T-helper 17 cell (primary cell): ENCODE measurements around the gene TIFAB. TPM values are rescaled to one million over a fixed set of nuclear protein-coding genes. Genes with fewer than 3 reads are reported as not detected.

Source experiments
- ATAC-seq: fragments of 150-1000 bp; cut with Tn5 transposase; 2 replicates; pipeline ENCODE4 v1.10.0; 2021; ENCODE audit warnings: mild to moderate bottlenecking, moderate library complexity
- DNase-seq, 3 donors: peaks; one replicate each; pipeline versions ENCODE4 v3.0.0 to v3.0.0-alpha.2; 2020 to 2021
- H3K9me3 ChIP-seq: one replicate; pipeline ENCODE4 v1.7.0; 2013; ENCODE audit warnings: low read length, mild to moderate bottlenecking; ENCODE audit not compliant: control insufficient read depth, poor library complexity, severe bottlenecking
- H3K27ac Mint-ChIP-seq: one replicate; pipeline ENCODE4 v1.8.0; 2022; ENCODE audit warnings: mild to moderate bottlenecking, moderate library complexity, mixed read lengths
- H3K27me3 Mint-ChIP-seq: one replicate; pipeline ENCODE4 v1.8.0; 2022; ENCODE audit warnings: mixed read lengths
- H3K36me3 Mint-ChIP-seq: one replicate; pipeline ENCODE4 v1.8.0; 2022; ENCODE audit warnings: low read depth, mixed read lengths
- H3K4me1 Mint-ChIP-seq: one replicate; pipeline ENCODE4 v1.8.0; 2022; ENCODE audit warnings: mild to moderate bottlenecking, mixed read lengths
- H3K4me3 Mint-ChIP-seq: one replicate; pipeline ENCODE4 v1.8.0; 2022; ENCODE audit warnings: mild to moderate bottlenecking, moderate library complexity, mixed read lengths
- total RNA-seq, 4 donors: library from RNA in 2 of 4; stranded (reverse) in 2 of 4; gene quantifications; one replicate each; pipeline ENCODE4 v1.2.3 and lab custom pipeline; 2022 to 2026

The TIFAB gene
- total RNA-seq, 2 donors from 2014 or later, result 0.13 TPM; not detected in 1

DNA sequence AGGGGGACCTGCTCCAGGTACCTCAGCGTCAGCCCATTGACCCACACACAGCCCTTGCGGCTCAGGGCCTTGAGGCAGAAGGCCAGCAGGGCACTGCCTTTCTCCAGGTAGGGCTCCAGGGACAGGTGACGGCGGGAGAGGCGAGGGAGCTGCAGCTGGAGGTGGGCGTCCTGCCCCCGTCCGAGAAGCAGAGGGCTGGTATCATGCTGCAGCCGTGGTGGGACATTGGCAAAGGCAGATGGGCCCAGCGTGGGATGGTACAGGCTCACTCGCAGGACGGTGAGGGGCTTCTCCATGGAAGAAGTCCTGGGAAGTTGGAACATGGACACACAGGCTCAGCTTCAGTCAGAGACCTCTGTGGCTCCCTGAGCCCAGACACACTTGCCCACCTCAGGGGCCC lies 2.5 kb downstream of the TIFAB start:
- no peaks in the 10 kb centered on the region for H3K9me3 ChIP-seq
- Mint-ChIP-seq H3K36me3 (peaks cover 2% of the 10 kb centered on the region), H3K4me3 (no peak overlapping the region), H3K4me1 (no peaks in the 10 kb centered on the region), H3K27me3 (peaks cover 64% of the 10 kb centered on the region), H3K27ac (no peak overlapping the region)
- ATAC-seq, result no peak
- DNase-seq, result no peak

DNA sequence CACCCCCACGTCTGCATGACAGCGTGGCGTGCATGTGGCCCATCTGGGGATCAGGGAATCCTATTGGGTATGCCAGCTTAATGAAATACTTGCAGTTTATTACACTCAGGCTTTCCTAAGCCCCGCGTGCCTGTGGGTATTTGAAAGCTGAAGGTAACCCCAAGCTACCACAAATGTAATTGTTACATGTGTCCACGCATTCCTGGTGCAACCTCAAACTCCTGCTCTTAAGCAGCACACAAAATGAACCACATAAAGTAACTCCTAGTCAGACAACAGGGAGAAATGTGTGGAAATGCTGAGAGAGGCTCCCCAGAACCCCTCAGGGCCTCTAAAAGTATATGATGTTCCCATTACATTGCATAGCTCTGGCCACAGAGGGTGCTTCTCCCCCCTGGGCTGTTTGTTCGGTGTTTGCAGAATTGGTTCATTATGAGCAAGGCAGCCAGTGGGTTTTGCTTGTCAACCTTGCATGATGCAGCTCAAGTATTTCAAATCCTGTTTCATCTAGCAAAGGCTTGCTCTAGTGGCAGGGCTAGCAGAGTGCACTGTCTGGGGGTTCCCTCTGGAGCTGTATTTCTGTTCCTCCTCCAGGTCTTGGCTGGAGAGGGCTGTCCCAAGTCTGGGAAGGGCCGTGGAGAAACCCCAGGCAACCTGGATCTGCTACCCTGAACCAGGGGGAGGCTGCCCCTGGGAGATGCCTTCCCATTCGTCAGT lies 3.2 kb downstream of the TIFAB start:
- DNase-seq, result no peak

DNA sequence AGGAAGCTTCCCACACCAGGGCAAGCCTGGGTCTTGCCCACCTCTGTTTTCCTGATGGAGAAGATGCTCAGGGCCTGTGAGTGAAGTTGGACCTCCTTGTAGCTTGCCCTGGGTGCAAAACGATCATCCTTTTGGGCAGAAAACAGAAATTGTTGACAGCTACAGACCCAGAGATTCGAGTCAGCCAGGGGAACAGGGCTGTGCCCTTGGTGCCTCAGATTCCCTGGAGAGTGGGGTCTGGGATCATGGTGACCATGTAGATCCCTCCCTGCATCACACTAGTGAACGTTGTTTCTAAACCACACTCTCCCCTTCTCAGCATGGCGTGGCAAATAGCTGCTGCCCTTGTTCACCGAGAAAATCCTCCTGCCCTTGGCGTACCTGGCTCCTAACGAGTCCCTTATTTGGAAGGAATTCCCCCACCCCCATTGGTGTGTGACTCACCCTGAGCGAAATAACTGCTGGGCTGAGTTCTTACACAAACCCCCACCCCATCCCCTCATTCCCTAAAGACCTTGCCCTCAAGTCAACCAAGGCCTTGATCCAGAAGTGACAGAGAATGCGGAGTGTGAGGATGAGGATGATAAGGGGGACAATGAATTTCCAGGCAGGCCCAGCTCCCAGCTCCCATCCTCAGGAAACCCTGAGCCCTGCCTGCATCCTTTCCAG lies 3.9 kb downstream of the TIFAB start:
- H3K9me3 ChIP-seq, result no peaks in the 10 kb centered on the region
- H3K27me3 Mint-ChIP-seq, result peaks cover 61% of the 10 kb centered on the region
- H3K4me3 Mint-ChIP-seq, result no peak overlapping the region
- ATAC-seq, result no peak
- H3K36me3 Mint-ChIP-seq, result peaks cover 2% of the 10 kb centered on the region
- peaks cover 3% of the 10 kb centered on the region for H3K4me1 Mint-ChIP-seq
- no peak overlapping the region for H3K27ac Mint-ChIP-seq
- DNase-seq, result no peak

More for the DNA sequence above, 3.2 kb downstream of the TIFAB start:
- H3K27ac Mint-ChIP-seq, result no peak overlapping the region
- no peak overlapping the region for H3K4me3 Mint-ChIP-seq
- peaks cover 3% of the 10 kb centered on the region for H3K4me1 Mint-ChIP-seq
- H3K27me3 Mint-ChIP-seq, result peaks cover 66% of the 10 kb centered on the region
- H3K36me3 Mint-ChIP-seq, result peaks cover 2% of the 10 kb centered on the region
- ATAC-seq, result no peak
- H3K9me3 ChIP-seq, result no peaks in the 10 kb centered on the region

DNA sequence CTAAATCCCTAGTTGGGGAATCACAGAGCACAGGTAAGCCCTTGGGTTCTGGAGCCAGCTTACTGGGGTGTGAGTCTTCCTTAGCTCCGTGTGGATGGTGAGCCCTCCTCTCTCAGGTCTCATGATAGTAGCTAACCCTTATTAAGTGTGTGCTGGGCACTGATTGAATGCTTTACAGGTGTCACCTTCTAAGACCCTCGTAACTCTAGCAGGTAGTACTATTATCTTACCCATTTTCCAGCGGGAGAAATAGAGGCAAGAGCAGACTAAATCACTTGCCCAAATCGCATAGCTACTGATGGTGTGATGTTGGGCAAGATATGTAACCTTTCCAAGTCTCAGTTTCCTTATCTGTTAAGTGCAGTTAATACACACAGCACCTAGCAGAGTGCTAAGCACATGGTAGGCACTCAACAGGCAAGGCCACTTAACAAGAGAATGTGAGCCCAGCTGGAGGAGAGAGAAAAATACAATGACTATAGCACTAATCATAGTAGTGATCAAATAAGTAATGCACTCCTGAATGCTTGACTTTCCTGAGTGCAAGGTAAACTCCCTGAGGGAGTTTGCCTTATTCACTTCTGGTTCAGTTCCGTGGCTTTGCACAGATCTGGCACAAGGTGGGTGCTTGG lies 4.7 kb downstream of the TIFAB start, which contains the start of gene DCANP1:
Gene DCANP1 (minus strand): TSS at position 51 of the 632 bp plus-strand sequence. CDS start 240 bp downstream, outside the sequence.
- Mint-ChIP-seq H3K4me1 (peaks cover 3% of the 10 kb centered on the region), H3K4me3 (no peak within 1 kb of the TSS), H3K36me3 (no peaks in the 10 kb centered on the region), H3K27me3 (peaks cover 53% of the 10 kb centered on the region), H3K27ac (no peak within 1 kb of the TSS)
- H3K9me3 ChIP-seq, result no peaks in the 10 kb centered on the region
- ATAC-seq (no peak), DNase-seq (no peak)

DNA sequence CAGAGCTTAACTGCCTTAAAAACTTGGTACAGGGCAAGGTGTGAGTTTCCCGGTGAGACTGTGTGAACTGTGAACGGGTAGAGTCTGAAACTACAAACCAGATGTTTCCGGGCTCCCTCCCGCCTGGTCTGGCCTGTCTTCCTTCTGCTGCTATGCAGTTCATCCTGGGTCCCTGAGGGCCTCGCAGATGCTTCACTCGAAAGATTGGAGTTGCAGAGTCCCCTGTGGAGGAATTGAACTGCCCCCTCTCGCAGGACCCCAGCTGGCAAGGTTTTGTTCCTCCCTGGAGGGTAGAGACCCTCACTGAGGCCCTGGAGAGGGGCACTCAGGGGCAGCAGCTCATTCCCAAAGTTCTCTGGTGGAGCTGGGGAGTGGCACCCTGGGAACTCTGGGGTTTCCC lies 5.5 kb downstream of the TIFAB start:
- DNase-seq (no peak), ATAC-seq (no peak)
- Mint-ChIP-seq H3K27me3 (peaks cover 45% of the 10 kb centered on the region), H3K36me3 (no peaks in the 10 kb centered on the region), H3K27ac (no peak overlapping the region), H3K4me1 (peaks cover 3% of the 10 kb centered on the region), H3K4me3 (no peak overlapping the region)
- H3K9me3 ChIP-seq, result no peaks in the 10 kb centered on the region

DNA sequence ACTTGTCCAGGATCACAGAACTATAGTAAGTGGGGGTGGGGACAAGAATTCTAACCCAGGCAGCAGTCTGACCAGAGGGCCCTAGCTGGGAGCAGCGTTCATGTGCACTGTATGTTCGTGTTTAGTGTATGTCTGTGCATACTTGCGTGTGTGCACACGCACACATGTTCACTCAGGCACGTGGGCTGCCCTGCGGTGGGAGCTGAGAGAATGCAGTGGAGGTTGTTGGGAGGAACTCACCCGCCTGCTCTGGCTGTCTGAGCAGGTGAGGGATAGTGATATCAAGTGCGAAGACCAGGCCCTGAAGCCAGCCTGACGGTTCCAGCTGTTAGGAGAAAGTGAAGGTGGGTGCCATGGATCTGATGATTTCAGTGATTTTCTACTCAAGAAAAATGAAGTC lies 5.9 kb downstream of the TIFAB start:
- ATAC-seq (no peak), DNase-seq (no peak)
- Mint-ChIP-seq H3K4me3 (no peak overlapping the region), H3K27ac (no peak overlapping the region), H3K36me3 (no peaks in the 10 kb centered on the region), H3K27me3 (peaks cover 42% of the 10 kb centered on the region), H3K4me1 (peaks cover 3% of the 10 kb centered on the region)
- H3K9me3 ChIP-seq, result no peaks in the 10 kb centered on the region

DNA sequence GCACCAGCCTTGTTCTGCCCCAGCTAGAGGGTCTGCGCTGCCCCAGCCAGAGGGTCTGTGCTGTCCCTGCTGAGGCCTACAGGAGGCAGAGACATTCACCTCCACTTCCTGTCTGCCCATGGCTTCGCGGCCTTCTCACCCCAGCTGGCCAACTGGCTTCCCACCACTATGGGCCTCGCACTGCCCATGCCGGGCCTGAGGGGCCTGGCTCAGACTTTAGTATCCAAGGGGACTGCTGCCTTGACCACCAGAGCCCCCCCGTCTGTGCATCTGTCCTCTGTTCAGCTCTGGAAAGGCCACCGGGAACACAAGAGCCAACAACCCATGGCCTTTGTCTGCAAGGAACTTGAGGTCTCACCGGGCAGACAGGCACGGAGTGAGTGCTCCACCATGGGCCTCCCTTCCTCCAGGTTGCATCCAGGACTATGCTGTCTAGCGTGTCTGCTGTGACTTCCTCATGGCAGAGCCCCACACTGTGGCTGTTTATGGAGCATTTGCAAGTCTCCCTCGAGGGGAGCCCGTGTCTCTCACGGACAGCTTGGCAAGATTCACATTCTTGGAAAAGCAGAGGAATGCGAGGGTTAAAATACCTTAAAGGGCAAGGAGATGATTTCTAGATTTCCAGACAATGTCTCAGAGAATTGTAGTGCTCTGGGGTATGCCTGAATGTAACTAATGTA lies 6.7 kb downstream of the TIFAB start:
- no peaks in the 10 kb centered on the region for H3K9me3 ChIP-seq
- Mint-ChIP-seq H3K27ac (no peak overlapping the region), H3K27me3 (peaks cover 35% of the 10 kb centered on the region), H3K4me1 (peaks cover 7% of the 10 kb centered on the region), H3K36me3 (no peaks in the 10 kb centered on the region), H3K4me3 (no peak overlapping the region)
- ATAC-seq, result no peak
- DNase-seq, result no peak

DNA sequence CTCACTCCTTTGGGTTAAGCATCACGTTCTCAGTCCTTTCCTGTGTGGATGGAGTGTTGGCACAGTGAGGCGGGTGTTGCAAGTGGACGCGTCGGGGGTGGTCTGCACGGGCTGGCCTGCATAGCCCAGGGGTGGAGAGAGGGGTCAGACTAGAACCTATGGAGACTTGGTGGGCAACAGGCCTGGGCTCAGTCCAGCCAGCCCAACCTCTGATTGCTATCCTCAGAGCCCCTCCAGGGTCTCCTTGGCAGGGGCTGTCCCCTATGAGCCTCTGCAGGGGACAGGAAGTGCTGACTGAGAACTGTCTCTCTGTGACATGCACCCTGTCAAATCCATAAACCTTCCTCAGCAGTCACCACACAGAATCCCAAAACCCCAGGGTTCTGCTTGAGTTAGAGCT lies 7.3 kb downstream of the TIFAB start:
- Mint-ChIP-seq H3K27me3 (peaks cover 29% of the 10 kb centered on the region), H3K36me3 (no peaks in the 10 kb centered on the region), H3K4me3 (no peak overlapping the region), H3K27ac (no peak overlapping the region), H3K4me1 (peaks cover 7% of the 10 kb centered on the region)
- no peaks in the 10 kb centered on the region for H3K9me3 ChIP-seq
- ATAC-seq (no peak), DNase-seq (no peak)

DNA sequence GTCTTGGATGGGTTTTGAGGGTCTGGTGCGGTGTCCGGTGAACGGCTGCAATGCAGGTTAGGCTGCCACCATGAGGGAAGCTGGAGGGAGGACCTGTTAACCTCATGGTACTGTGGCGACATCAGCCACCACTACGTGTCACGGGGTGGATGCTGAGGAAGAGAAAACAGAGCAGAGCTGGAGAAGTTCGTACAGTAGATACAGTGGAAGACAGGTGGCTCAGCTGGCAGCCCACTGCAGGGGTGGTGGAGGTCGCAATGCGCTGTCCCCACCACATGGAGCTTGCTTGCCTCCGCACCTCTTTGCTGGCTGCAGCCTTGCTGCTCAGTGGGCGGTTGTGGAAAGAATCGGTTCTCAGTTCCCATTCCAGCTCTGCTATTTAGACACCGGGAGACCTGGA lies 7.8 kb downstream of the TIFAB start:
- no peak overlapping the region for H3K27ac Mint-ChIP-seq
- ATAC-seq, result no peak
- H3K4me1 Mint-ChIP-seq, result peaks cover 7% of the 10 kb centered on the region

DNA sequence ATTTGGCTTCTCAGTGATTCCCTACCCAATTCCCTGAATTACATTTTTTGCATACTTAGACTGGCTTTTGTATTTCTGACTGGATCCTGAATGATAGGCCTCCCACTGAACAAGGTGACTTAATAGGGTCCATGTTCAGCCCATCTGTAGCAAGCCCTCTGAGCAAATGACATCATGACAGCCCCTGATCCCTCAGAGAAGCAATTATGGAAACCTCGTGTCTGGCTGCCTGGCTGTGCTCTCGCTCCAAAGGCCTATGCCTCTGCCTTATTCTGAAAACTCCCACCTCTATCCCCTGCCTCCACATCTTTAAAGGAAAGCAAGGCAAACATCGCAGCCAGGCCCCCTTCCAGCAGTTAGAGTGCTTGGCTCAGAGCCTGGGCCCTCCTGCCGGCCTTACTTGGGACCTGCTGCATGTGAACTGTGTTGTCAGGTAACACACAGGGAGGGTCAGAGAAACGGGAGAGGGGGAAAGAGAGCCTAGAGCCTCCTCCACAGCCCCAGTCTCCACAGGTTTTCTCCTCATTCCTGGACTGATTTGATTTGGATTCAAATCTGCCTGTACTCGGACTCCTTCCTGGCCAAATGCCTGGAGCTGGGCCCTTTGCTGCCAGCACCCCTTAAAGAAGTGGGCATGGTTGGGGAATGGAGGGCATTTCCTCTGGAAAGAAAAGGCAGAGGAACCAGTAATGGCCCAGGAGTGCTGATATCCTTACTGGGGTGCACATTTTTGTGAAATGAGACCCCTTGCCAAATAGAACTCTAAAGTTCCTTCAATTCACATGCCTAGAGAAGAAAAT lies 8.8 kb downstream of the TIFAB start:
- ATAC-seq, result no peak
- no peak overlapping the region for H3K4me3 Mint-ChIP-seq
- H3K27me3 Mint-ChIP-seq, result peaks cover 25% of the 10 kb centered on the region

More for the DNA sequence above, 7.8 kb downstream of the TIFAB start:
- Mint-ChIP-seq H3K27me3 (peaks cover 29% of the 10 kb centered on the region), H3K36me3 (no peaks in the 10 kb centered on the region), H3K4me3 (no peak overlapping the region)
- no peak for DNase-seq
- no peaks in the 10 kb centered on the region for H3K9me3 ChIP-seq

DNA sequence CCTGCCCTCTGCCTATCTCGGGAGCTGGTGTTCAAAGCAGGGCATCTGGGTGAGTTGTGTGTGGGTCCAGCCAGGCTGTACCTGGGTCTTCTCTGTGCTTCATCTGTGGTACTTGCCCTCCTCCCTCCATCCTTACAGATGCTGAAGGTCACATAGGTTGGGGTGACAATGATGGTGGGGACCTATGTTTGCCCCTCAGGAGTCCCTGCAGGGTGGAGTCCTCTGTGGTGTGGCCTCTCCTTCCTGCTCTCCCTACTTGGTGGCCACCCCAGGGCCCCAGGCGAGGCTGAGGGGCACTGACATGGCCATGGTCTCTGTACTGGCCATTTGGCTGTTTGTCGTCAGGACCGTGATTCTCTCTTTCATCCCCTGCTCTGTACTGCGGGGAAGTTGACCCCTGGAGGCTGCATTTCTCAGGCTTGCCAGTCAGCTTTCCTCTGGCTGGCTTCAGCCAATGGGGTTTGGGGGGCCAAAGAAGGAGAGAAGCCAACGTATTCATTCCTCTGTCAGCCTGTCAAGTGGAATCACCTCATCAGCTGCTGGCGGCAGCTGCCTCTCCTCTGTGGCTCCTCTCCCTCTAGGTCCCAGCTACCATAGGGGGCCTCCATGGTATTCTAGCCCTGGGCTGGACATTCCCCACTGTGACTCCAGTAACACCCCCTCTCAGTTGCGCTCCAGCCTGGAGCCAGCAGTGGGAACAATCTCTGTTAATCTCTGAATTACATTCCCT lies 9.6 kb downstream of the TIFAB start:
- ATAC-seq, result no peak
- H3K4me3 Mint-ChIP-seq, result no peak overlapping the region
- H3K36me3 Mint-ChIP-seq, result no peaks in the 10 kb centered on the region
- peaks cover 31% of the 10 kb centered on the region for H3K27me3 Mint-ChIP-seq
- no peak overlapping the region for H3K27ac Mint-ChIP-seq
- H3K9me3 ChIP-seq, result no peaks in the 10 kb centered on the region
- no peak for DNase-seq
- peaks cover 7% of the 10 kb centered on the region for H3K4me1 Mint-ChIP-seq

More for the DNA sequence above, 8.8 kb downstream of the TIFAB start:
- peaks cover 7% of the 10 kb centered on the region for H3K4me1 Mint-ChIP-seq
- DNase-seq, result no peak
- no peak overlapping the region for H3K27ac Mint-ChIP-seq
- no peaks in the 10 kb centered on the region for H3K9me3 ChIP-seq
- H3K36me3 Mint-ChIP-seq, result no peaks in the 10 kb centered on the region

DNA sequence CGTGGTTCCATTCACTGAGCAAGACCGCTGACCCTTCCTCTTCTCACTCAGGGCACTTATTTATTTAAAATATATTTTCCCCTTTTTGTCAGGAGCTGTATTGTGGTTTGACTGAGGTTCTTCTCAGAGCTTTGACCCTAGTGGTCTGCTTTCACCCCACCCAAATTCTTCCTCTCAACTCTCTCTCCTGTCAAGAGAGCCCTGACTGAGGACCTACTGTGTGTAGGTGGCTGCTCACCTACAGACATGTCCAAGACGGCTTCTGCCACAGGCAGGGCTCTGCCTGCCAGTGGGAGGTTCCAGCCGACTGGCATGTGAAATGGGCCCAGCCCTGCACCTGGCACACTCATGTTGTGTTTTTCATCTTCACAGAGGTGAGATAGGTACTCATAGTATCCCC lies 10.2 kb downstream of the TIFAB start:
- Mint-ChIP-seq H3K27me3 (peaks cover 24% of the 10 kb centered on the region), H3K4me1 (peaks cover 7% of the 10 kb centered on the region), H3K4me3 (no peak overlapping the region), H3K36me3 (no peaks in the 10 kb centered on the region), H3K27ac (no peak overlapping the region)
- no peaks in the 10 kb centered on the region for H3K9me3 ChIP-seq
- no peak for DNase-seq
- no peak for ATAC-seq
